K562 treated with DMSO at 1 percent for 24 hours (cell line): ENCODE data around the gene GLI1. TPM values are rescaled to one million over a fixed set of nuclear protein-coding genes. Genes with fewer than 3 reads are reported as not detected.

Experiments
- total RNA-seq: library from RNA; unstranded; fragments of 300-600 nt; gene quantifications from 2 replicates; pipeline ENCODE4 v1.2.3, GENCODE V29; 2022; ENCODE audit warnings: low read depth; ENCODE audit not compliant: insufficient read depth

The GLI1 gene
- total RNA-seq = 0.80 and 2.3 TPM in 2 replicates

GRCh38 chr12:57459750-57460467, at the start of gene GLI1:
TSS of gene GLI1 (plus strand) at chr12:57459785. CDS start at chr12:57463692, 3,907 bp downstream.

GRCh38 chr12:57430931-57431566, 28.5 kb upstream of the GLI1 start, which contains the start of gene R3HDM2:
TSS of gene R3HDM2 (minus strand) at chr12:57431043. CDS start at chr12:57310428, 120,615 bp downstream.

GRCh38 chr12:57434517-57435223, 24.9 kb upstream of the GLI1 start, which contains the start of gene INHBC:
TSS of gene INHBC (plus strand) at chr12:57434784. CDS start at chr12:57434887, 103 bp downstream.

GRCh38 chr12:57454566-57455373, 4.8 kb upstream of the GLI1 start, which contains the start of gene INHBE:
TSS of gene INHBE (plus strand) at chr12:57455307. CDS start at chr12:57455537, 230 bp downstream.

GRCh38 chr12:57479376-57480115, 20.0 kb downstream of the GLI1 start, which contains the start of gene ARHGAP9:
TSS of gene ARHGAP9 (minus strand) at chr12:57479866. CDS start at chr12:57479406, 460 bp downstream.

GRCh38 chr12:57487597-57488401, 28.2 kb downstream of the GLI1 start, which contains the start of gene MARS1:
TSS of gene MARS1 (plus strand) at chr12:57488068. CDS start at chr12:57488091, 23 bp downstream.

GRCh38 chr12:57520053-57520818, 60.7 kb downstream of the GLI1 start, which contains the start of gene DDIT3:
TSS of gene DDIT3 (minus strand) at chr12:57520514. CDS start at chr12:57517406, 3,108 bp downstream.

Other genes starting within 250 kb of the GLI1 start
- 11.3 and 12.4 TPM in 2 replicates for gene NXPH4, start 243.0 kb upstream of the GLI1 start, total RNA-seq
- gene SHMT2, start 230.1 kb upstream of the GLI1 start, total RNA-seq = 518 and 537 TPM in 2 replicates
- gene STAC3, start 208.6 kb upstream of the GLI1 start, total RNA-seq = 5.2 and 7.9 TPM in 2 replicates
- 23.0 and 24.6 TPM in 2 replicates for gene R3HDM2, start 28.7 kb upstream of the GLI1 start, total RNA-seq
- gene INHBC, start 25.0 kb upstream of the GLI1 start, total RNA-seq = 0.27 and 0.32 TPM in 2 replicates
- gene INHBE, start 4.5 kb upstream of the GLI1 start, total RNA-seq = 63.1 and 79.5 TPM in 2 replicates
- 7.9 and 8.7 TPM in 2 replicates for gene ARHGAP9, start 20.1 kb downstream of the GLI1 start, total RNA-seq
- gene MARS1, start 28.3 kb downstream of the GLI1 start, total RNA-seq = 479 TPM in 2 replicates
- gene DDIT3, start 60.7 kb downstream of the GLI1 start, total RNA-seq = 196 and 208 TPM in 2 replicates
- gene MBD6, start 63.0 kb downstream of the GLI1 start, total RNA-seq = 26.8 and 32.7 TPM in 2 replicates
- gene DCTN2, start 87.4 kb downstream of the GLI1 start, total RNA-seq = 184 and 186 TPM in 2 replicates
- 11.0 and 12.9 TPM in 2 replicates for gene KIF5A, start 90.3 kb downstream of the GLI1 start, total RNA-seq
- 34.6 and 38.6 TPM in 2 replicates for gene PIP4K2C, start 131.4 kb downstream of the GLI1 start, total RNA-seq
- not detected in 2 replicates for gene DTX3, start 145.0 kb downstream of the GLI1 start, total RNA-seq
- gene ARHGEF25, start 151.7 kb downstream of the GLI1 start, total RNA-seq = 16.4 and 17.6 TPM in 2 replicates
- 67.2 and 69.6 TPM in 2 replicates for gene B4GALNT1, start 173.4 kb downstream of the GLI1 start, total RNA-seq
- 291 and 302 TPM in 2 replicates for gene OS9, start 234.3 kb downstream of the GLI1 start, total RNA-seq